SH-SY5Y (cell line): ENCODE results near the gene TBL1X.

Experiments
- GATA2 ChIP-seq: IDR thresholded peaks from 2 replicates; pipeline ENCODE4 v1.6.1; 2011; ENCODE audit warnings: mild to moderate bottlenecking, low read depth, low read length
- GATA3 ChIP-seq: IDR thresholded peaks from 2 replicates; pipeline ENCODE4 v1.6.1; 2011; ENCODE audit warnings: low read depth, mild to moderate bottlenecking, low read length, moderate library complexity

GRCh38 chrX:9626379-9626778 lies 161.5 kb downstream of the TBL1X start:
- TF ChIP-seq GATA3 = no peak
- TF ChIP-seq GATA2 = no peak
